HG02981 (cell line): ENCODE measurements around the gene LDB2.
"Not testable (repeated sequence)": the region's sequence is repeated elsewhere in the genome, so short reads cannot be mapped to it uniquely, and the experiment has no call there.

ENCODE experiments used
- ATAC-seq: cut with Tn5 transposase; IDR thresholded peaks from one replicate; pipeline ENCODE4 v1.9.1; 2021; ENCODE audit warnings: mild to moderate bottlenecking, moderate library complexity; ENCODE audit not compliant: unreplicated experiment

Gene LDB2

GRCh38 chr4:16660656-16661055 is 237.8 kb downstream of the LDB2 start:
- ATAC-seq = no peak

- no peak for ATAC-seq
Observed at GRCh38 chr4:16659694-16660093, 238.8 kb downstream of the LDB2 start.

- ATAC-seq = no peak
Observed at GRCh38 chr4:16659079-16659478, 239.4 kb downstream of the LDB2 start.

GRCh38 chr4:16658183-16658582 is 240.3 kb downstream of the LDB2 start:
- ATAC-seq = no peak

- ATAC-seq = no peak
Observed at GRCh38 chr4:16655111-16655510, 243.3 kb downstream of the LDB2 start.

- no peak for ATAC-seq
Observed at GRCh38 chr4:16652732-16653305, 245.6 kb downstream of the LDB2 start.

GRCh38 chr4:16646459-16646858 is 252.0 kb downstream of the LDB2 start:
- no peak for ATAC-seq

GRCh38 chr4:16643893-16644292 is 254.6 kb downstream of the LDB2 start:
- ATAC-seq = no peak

- no peak for ATAC-seq
Observed at GRCh38 chr4:16642897-16643296, 255.5 kb downstream of the LDB2 start.

GRCh38 chr4:16641971-16642370 is 256.5 kb downstream of the LDB2 start:
- ATAC-seq = no peak

GRCh38 chr4:16636912-16637630 is 261.4 kb downstream of the LDB2 start:
- ATAC-seq = no peak

GRCh38 chr4:16636304-16636703 is 262.1 kb downstream of the LDB2 start:
- no peak for ATAC-seq

- ATAC-seq = not testable (repeated sequence)
Observed at GRCh38 chr4:16629274-16629673, 269.2 kb downstream of the LDB2 start.

- ATAC-seq = not testable (repeated sequence)
Observed at GRCh38 chr4:16628835-16629234, 269.6 kb downstream of the LDB2 start.

GRCh38 chr4:16627999-16628398 is 270.4 kb downstream of the LDB2 start:
- ATAC-seq = no peak

- no peak for ATAC-seq
Observed at GRCh38 chr4:16626945-16627344, 271.5 kb downstream of the LDB2 start.

GRCh38 chr4:16622826-16623225 is 275.6 kb downstream of the LDB2 start:
- ATAC-seq = no peak

- no peak for ATAC-seq
Observed at GRCh38 chr4:16617435-16617834, 281.0 kb downstream of the LDB2 start.

GRCh38 chr4:16617011-16617410 is 281.4 kb downstream of the LDB2 start:
- ATAC-seq = no peak

GRCh38 chr4:16609170-16609758 is 289.2 kb downstream of the LDB2 start:
- ATAC-seq = no peak

GRCh38 chr4:16608611-16609125 is 289.8 kb downstream of the LDB2 start:
- ATAC-seq = no peak

- no peak for ATAC-seq
Observed at GRCh38 chr4:16608123-16608522, 290.3 kb downstream of the LDB2 start.
